BJ (cell line): ENCODE results near the gene IYD. TPM values are rescaled to one million over a fixed set of nuclear protein-coding genes. Genes with fewer than 3 reads are reported as not detected.

Experiments used
- CTCF ChIA-PET: fragments of 350-600 bp; formaldehyde crosslinking; extraction: SDS; loops from one replicate; lab custom pipeline; 2021; ENCODE audit warnings: antibody characterized with exemption, inconsistent platforms; lab: Yijun Ruan, JAX
- POLR2A ChIA-PET: fragments of 300-600 bp; sonication (Branson Sonifier 250); formaldehyde crosslinking; extraction: SDS; loops from one replicate; lab custom pipeline; 2021; ENCODE audit warnings: antibody characterized with exemption; lab: Charles Lee
- DNase-seq: peaks from one replicate; pipeline ENCODE4 v3.0.0-alpha.2; 2011; ENCODE audit warnings: low read depth
- H3K27me3 ChIP-seq: 2 replicates; pipeline ENCODE4 v1.6.0; 2011; ENCODE audit warnings: low read length; ENCODE audit not compliant: control insufficient read depth, insufficient read depth
- H3K36me3 ChIP-seq: 2 replicates; pipeline ENCODE4 v1.5.1; 2011; ENCODE audit warnings: low read length; ENCODE audit not compliant: control insufficient read depth, insufficient read depth
- H3K4me3 ChIP-seq: 2 replicates; pipeline ENCODE4 v1.5.1; 2011; ENCODE audit warnings: low read depth, mild to moderate bottlenecking, control low read depth, low read length
- polyA plus RNA-seq: library from polyadenylated mRNA; depleted of rRNA; stranded (reverse); fragments of >200 nt; gene quantifications from 2 replicates; pipeline ENCODE4 v1.2.3, GENCODE V29; 2011
- TF ChIP-seq, protein P1 (sequence below): IDR thresholded peaks from 2 replicates; pipeline ENCODE4 v1.5.1; 2011; ENCODE audit warnings: low read depth, mild to moderate bottlenecking, control low read depth, inconsistent platforms, low read length, moderate library complexity; ENCODE audit not compliant: insufficient read depth

Gene IYD
- polyA plus RNA-seq, 1 experiment = not detected

DNA sequence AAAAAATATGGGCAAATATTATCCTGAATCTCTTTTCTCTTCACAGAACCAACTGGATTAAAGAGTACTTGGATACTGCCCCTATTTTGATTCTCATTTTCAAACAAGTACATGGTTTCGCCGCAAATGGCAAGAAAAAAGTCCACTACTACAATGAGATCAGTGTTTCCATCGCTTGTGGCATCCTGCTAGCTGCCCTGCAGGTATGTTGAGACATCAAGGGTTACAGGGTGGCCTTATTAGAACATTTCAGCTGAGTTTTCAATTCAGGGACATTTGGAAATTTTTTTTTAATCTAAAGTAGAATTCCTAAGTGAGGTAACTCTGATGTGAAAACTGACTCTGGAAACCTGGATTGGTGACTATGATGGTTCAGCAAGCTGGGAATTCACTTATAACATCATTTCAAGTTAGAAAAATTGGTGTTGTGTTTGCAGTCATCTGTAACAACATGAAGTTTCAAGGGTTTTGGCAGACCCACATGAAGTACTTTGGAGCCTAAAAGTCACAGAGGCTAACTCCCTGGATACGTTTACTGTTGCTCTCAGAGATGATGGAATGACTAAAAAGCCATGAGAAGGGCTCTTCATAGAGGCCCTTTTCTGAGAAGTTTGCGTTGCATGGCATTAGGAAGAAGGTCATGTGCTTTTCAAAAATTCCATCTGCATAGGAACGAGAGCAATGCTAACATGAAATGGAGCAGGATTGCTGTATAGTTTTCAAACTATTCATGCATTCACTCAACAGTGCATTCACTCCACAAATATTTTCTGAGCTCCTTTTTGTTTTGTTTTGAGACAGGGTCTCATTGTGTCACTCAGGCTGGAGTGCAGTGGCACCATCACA lies 25.5 kb downstream of the IYD start:
- CTCF ChIA-PET = interaction anchor here (0.9 to 7.3 kb wide), 19 partner anchors 10 to 422 kb away, joined by 3 to 142 read pairs (median 4); partner anchors contain the start of gene ULBP3
- no peak for DNase-seq
- Histone ChIP-seq H3K27me3 (0 out of 2 replicates have a peak, but pooled peaks cover 1% of the 10 kb centered on the region), H3K4me3 (no peak overlapping the region), H3K36me3 (no peaks in the 10 kb centered on the region)
- TF ChIP-seq, protein P1, sequence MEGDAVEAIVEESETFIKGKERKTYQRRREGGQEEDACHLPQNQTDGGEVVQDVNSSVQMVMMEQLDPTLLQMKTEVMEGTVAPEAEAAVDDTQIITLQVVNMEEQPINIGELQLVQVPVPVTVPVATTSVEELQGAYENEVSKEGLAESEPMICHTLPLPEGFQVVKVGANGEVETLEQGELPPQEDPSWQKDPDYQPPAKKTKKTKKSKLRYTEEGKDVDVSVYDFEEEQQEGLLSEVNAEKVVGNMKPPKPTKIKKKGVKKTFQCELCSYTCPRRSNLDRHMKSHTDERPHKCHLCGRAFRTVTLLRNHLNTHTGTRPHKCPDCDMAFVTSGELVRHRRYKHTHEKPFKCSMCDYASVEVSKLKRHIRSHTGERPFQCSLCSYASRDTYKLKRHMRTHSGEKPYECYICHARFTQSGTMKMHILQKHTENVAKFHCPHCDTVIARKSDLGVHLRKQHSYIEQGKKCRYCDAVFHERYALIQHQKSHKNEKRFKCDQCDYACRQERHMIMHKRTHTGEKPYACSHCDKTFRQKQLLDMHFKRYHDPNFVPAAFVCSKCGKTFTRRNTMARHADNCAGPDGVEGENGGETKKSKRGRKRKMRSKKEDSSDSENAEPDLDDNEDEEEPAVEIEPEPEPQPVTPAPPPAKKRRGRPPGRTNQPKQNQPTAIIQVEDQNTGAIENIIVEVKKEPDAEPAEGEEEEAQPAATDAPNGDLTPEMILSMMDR = no peak
- POLR2A ChIA-PET = interaction anchor here (0.6 kb wide), 1 partner anchor 23 kb away, joined by 4 read pairs; no protein-coding TSS in a partner anchor

DNA sequence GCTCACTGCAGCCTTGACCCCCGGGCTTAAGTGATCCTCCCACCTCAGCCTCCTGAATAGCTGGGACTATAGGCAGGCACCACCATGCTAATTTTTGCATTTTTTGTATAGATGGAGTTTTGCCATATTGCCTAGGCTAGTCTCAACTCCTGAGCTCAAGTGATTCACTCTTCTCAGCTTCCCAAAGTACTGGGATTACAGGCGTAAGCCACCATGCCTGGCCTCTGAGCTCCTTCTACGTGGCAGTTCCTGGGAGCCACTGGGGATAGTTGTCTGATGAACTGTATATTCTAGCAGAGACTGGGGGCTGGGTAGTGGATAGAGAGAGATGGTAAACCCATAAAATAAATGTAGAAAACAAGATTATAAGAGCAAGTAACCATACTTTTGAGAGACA lies 26.1 kb downstream of the IYD start:
- POLR2A ChIA-PET = interaction anchor here (0.6 kb wide), 1 partner anchor 24 kb away, joined by 4 read pairs; no protein-coding TSS in a partner anchor
- H3K27me3 ChIP-seq = 0 out of 2 replicates have a peak, but pooled peaks cover 2% of the 10 kb centered on the region
- CTCF ChIA-PET = interaction anchor here (0.6 to 7.3 kb wide), 24 partner anchors 8 to 421 kb away, joined by 3 to 142 read pairs (median 4); partner anchors contain the start of gene ULBP3

DNA sequence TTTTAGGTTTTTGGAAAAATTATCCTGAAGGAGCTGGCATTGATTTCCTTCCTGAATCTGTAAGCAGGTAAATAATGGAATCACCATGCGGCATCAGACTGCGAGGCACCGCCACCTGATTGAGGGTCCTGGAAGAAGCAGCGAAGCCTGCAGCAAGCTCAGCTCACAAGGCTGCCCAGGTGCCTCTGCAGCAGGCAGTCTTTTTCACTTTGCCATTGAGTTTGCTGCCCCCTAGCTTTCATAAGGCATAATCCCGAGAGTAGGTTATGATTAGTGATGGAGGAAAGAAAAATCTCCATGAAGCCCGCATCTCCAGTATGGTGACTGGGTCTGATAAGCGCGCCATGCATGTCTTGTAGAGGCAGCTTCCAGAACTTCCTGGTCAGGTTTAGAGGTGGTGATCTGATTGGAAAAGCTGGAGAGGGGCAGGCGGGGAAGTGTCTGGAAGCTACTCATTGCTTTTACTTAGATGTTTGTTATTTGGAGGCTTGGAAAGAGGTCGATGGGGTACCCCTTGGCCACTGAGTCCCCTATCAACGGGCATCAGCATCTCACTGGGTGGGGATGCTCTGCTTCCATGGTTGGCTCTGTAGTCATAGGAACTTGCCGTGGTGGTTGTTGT lies 26.7 kb downstream of the IYD start:
- POLR2A ChIA-PET = no interaction called here

More for the DNA sequence above, 26.1 kb downstream of the IYD start:
- no peak for DNase-seq
- TF ChIP-seq, protein P1 = no peak
- no peak overlapping the region for H3K4me3 ChIP-seq
- no peaks in the 10 kb centered on the region for H3K36me3 ChIP-seq

DNA sequence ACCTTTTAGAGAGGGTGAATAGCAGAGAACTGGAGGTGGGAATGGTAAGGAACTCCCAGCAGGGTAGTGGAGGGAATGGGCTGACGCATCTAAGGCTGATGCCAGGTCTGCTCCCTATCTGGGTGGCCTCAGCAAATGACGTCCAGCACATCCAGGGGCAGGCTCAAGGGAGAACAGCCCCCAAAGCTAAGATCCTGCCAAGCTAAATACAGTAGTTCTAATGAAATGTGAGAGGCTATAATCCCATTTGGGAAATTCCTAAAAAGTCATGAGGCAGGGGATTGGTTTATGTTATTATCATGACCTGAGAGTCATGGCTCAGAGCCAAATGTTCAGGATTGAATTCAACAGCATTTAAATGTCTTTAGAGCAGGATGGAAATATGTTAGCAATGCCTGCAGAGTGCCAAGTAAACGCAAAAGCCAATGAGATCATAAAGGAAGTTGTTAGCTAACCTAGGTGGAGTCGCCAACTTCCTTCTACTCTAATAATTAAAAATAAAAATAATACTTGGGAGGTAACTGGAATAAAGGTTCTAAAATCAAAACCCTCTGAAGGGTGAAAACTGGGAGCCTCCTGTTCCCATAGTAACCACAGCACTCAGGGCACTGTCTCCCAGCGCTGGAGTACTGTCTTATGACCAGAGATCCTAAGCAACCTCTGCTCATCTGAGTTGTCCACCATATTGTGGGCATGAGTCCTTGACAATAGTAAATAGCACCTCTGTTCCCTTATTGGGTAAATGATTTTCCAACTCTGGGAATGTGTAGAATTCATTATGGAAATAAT lies 34.8 kb downstream of the IYD start:
- DNase-seq = peak; percentile 43
- CTCF ChIA-PET = interaction anchor here (2.5 to 2.6 kb wide), 2 partner anchors 8 to 14 kb away, joined by 10 to 11 read pairs; no protein-coding TSS in a partner anchor
- TF ChIP-seq, protein P1 = no peak
- H3K27me3 ChIP-seq = peaks cover 6% of the 10 kb centered on the region; the same call in 1 of the 2 replicates
- POLR2A ChIA-PET = no interaction called here
- H3K36me3 ChIP-seq = no peaks in the 10 kb centered on the region
- no peak overlapping the region for H3K4me3 ChIP-seq

More for the DNA sequence above, 26.7 kb downstream of the IYD start:
- H3K4me3 ChIP-seq = no peak overlapping the region
- 0 out of 2 replicates have a peak, but pooled peaks cover 3% of the 10 kb centered on the region for H3K27me3 ChIP-seq
- TF ChIP-seq, protein P1 = peak; percentile 81
- DNase-seq = no peak
- CTCF ChIA-PET = interaction anchor here (0.6 to 7.3 kb wide), 28 partner anchors 8 to 420 kb away, joined by 3 to 142 read pairs (median 4); partner anchors contain the start of gene ULBP3
- H3K36me3 ChIP-seq = no peaks in the 10 kb centered on the region
